ENCODE measurements around the gene ELOVL6. TPM values are rescaled to one million over a fixed set of nuclear protein-coding genes. Genes with fewer than 3 reads are reported as not detected.
"Not testable (repeated sequence)": the region's sequence is repeated elsewhere in the genome, so short reads cannot be mapped to it uniquely, and the experiment has no call there.

Gene ELOVL6
- total RNA-seq, 4 donors from 2014 or later = 2.2 to 5.8 (median 5.0) TPM

DNA sequence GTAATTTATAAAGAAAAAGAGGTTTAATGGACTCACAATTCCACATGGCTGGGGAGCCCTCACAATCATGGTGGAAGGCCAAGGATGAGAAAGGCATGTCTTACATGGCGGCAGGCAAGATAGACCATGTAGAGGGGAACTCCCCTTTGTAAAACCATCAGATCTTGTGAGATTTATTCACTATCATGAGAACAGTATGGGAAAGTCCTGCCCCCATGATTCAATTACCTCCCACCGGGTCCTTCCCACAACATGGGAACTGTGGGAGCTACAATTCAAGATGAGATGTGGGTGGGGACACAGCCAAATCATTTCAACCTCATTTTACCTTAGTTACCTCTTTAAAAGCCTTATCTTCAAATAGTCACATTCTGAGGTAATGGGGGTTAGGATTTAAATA, 30.9 kb upstream of the ELOVL6 start:
- TF ChIP-seq, protein P1, sequence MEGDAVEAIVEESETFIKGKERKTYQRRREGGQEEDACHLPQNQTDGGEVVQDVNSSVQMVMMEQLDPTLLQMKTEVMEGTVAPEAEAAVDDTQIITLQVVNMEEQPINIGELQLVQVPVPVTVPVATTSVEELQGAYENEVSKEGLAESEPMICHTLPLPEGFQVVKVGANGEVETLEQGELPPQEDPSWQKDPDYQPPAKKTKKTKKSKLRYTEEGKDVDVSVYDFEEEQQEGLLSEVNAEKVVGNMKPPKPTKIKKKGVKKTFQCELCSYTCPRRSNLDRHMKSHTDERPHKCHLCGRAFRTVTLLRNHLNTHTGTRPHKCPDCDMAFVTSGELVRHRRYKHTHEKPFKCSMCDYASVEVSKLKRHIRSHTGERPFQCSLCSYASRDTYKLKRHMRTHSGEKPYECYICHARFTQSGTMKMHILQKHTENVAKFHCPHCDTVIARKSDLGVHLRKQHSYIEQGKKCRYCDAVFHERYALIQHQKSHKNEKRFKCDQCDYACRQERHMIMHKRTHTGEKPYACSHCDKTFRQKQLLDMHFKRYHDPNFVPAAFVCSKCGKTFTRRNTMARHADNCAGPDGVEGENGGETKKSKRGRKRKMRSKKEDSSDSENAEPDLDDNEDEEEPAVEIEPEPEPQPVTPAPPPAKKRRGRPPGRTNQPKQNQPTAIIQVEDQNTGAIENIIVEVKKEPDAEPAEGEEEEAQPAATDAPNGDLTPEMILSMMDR (IDR thresholded peaks at IDR 0.05) = no peak
- DNase-seq (ENCODE audit: low spot score) (no peak), ATAC-seq (ENCODE audit: low FRiP score) (no peak)

DNA sequence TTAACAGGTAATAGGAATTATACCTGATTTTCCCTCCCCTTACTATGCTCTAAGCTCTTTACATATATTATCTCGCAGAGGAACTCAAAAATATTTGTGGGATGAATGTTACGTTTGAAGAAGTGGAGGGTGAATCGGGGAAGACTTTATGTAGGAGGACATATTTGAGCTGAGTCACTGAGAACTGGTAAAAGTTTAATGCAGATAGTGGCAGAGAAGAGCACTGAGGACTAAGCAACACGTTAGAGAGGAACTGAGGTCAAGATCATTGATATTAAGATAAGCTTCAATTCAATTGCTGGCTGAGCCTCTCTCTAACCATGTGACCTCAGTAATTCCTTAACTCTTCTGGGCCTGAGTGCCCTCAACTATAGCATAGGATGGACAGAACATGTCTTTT, 26.4 kb upstream of the ELOVL6 start:
- TF ChIP-seq, protein P1 (IDR thresholded peaks at IDR 0.05) = no peak
- ATAC-seq (ENCODE audit: low FRiP score) = no peak

DNA sequence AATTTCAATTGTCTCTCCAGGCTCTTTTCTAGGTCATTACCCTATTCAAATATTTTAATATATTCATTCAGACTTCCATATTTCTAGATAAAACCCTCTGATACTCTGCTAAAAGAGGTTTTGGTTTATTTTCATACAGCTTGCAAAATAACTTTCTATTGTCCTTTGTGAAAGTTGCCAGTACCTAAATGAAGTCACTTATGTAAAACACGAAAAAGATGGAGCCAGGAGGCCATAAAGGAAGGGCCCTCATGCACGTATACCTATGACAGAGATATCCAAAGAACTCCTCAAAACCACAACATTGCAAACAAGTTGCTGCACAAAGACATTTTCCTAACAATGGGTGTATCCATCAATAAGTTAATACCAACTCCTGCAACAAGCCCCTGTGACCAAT, 25.7 kb upstream of the ELOVL6 start:
- ATAC-seq (ENCODE audit: low FRiP score) = no peak
- TF ChIP-seq, protein P1 (IDR thresholded peaks at IDR 0.05) = no peak
- no peak for DNase-seq (ENCODE audit: low spot score)

More for the DNA sequence above, 26.4 kb upstream of the ELOVL6 start:
- DNase-seq (ENCODE audit: low spot score) = no peak

DNA sequence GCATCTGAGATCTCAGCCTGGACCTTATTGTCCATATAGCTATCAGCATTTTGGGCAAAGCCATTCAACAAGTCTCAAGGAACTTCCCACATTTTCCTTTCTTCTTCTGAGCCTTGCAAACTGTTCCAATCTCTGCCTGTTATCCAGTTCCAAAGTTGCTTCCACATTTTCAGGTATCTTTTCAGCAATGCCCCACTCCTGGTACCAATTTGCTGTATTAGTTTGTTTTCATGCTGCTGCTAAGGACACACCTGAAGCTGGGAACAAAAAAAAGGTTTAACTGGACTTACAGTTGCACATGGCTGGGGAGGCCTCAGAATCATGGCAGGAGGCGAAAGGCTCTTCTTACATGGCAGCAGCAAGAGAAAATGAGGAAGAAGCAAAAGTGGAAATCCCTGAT, 20.5 kb upstream of the ELOVL6 start:
- not testable (repeated sequence) for ATAC-seq (ENCODE audit: low FRiP score); DNase-seq (ENCODE audit: low spot score)

DNA sequence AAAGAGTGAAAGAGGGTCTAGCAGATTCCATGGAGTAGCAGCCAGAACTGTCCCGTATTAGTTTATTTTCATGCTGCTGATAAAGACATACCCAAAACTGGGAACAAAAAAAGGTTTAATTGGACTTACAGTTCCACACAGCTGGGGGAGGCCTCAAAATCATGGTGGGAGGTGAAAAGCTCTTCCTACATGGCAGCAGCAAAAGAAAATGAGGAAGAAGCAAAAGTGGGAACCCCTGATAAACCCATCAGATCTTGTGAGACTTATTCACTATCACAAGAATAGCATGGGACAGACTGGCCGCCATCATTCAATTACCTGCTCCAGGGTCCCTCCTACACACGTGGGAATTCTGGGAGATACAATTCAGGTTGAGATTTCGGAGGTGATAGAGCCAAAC, 18.8 kb upstream of the ELOVL6 start:
- ATAC-seq (ENCODE audit: low FRiP score); DNase-seq (ENCODE audit: low spot score): not testable (repeated sequence)

DNA sequence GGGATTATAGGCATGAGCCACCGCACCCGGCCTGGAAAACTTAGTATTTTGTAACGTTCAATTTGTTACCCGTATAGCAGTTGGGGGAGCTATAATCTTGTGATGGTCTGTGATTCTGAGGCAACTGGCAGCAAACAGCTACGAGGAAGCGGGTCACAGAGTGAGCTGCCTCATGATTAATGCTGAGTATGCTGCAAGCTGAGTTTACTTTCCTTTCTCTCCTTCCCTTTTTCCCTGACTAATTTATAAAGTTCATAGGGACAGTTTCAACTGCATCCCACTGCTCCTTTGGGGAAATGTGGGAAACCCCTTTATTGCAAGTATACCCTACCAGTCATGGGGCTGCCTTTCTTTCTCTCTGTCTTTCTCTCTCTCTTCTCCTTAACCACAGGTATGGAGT, 17.7 kb upstream of the ELOVL6 start:
- DNase-seq (ENCODE audit: low spot score) = no peak
- TF ChIP-seq, protein P1 (IDR thresholded peaks at IDR 0.05) = no peak

DNA sequence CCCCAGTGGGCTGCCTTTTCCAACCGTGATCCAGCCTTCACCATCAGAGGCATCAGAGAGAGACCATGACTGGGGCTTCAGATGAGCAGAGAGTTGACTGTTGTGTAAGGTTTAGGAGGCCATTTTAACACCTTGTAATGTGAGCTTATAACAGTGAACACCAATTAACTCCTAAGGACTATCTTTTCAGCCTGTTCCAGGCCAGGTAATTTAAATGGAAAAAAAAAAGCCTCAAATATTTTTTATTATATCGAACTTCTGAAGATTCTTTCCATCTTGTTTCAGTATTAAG, 13.3 kb upstream of the ELOVL6 start:
- TF ChIP-seq, protein P1 (IDR thresholded peaks at IDR 0.05) = no peak
- ATAC-seq (ENCODE audit: low FRiP score) (no peak), DNase-seq (ENCODE audit: low spot score) (no peak)

More for the DNA sequence above, 17.7 kb upstream of the ELOVL6 start:
- no peak for ATAC-seq (ENCODE audit: low FRiP score)

DNA sequence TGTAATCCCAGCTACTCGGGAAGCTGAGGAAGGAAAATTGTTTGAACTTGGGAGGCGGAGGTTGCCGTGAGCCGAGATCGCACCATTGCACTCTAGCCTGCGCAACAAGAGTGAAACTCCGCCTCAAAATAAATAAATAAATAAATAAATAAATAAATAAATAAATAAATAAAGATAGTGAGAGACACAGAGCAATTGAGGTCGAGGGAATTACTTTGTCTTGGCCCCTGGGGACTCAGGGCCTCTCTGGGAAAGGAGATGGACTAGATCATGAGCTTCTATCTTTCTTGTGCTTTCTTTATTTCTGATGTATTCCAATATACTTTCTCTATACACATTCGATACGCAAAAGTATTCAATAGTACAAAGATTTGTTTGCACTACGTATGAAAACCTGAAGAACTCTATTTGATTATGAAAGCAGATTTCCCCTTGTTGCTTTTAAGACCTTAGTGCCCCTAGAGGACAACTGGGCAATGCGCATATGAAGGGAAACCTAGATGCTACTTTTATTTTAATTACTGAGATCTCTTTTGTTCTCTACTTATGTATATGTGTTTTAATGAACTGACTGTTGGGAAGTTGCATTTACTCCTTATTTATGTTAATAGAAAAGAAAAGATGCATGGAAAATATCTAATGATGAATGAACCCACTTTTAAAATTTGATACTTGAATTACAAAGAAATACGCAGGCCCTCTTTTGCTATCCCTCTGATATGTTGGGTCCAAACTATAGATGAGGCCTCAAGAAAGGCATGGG, 12.8 kb upstream of the ELOVL6 start:
- ATAC-seq (ENCODE audit: low FRiP score) (no peak), DNase-seq (ENCODE audit: low spot score) (no peak)
- TF ChIP-seq, protein P1 (IDR thresholded peaks at IDR 0.05) = no peak

Measured in omental fat pad (tissue), 4 donors.